CD4-positive, alpha-beta T cell treated with Interleukin-12 subunit alpha and Interleukin-12 subunit beta, for 1 hour (primary cell): ENCODE data around the gene TFIP11.

Source experiments
- DNase-seq: peaks from one replicate; pipeline ENCODE4 v3.0.0-alpha.2; 2020

TFIP11 gene

GRCh38 chr22:26512149-26512793 is at the start of gene TFIP11:
TSS of gene TFIP11 (minus strand) at chr22:26512473. CDS start at chr22:26510272, 2,201 bp downstream.
- peak; percentile 89 for DNase-seq

- no peak for DNase-seq
Measured at GRCh38 chr22:26561756-26562417, 49.6 kb upstream of the TFIP11 start.

- no peak for DNase-seq
Measured at GRCh38 chr22:26559961-26560575, 47.8 kb upstream of the TFIP11 start.

DNA sequence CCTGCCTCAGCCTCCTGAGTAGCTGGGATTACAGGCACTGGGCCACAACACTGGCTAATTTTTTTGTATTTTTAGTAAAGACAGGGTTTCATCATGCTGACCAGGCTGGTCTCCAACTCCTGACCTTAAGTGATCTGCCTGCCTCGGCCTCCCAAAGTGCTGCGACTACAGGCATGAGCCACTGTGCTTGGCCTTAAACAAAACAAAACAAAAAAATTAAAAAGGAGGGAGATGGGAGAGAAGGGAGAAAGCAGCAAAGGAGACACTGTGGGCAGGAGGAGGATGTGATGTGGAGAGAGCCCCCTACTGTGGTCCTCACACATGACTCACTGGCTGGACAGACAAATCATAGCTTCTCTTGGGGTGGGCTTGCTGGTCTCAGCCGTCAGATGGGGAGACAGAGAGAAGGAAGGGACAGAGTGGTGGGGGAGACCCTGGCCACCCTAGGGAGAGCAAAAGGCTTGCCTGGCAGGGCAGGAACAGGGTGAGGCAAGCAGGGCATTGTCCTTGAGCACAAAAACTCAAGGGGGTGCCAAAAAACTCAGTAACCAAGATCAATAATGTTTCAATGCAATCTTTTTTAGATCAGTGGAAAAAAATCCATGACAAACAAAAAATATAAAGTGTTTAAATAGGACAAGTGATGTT is 46.1 kb upstream of the TFIP11 start:
- DNase-seq: no peak

- DNase-seq: no peak
Measured at GRCh38 chr22:26556904-26557303, 44.6 kb upstream of the TFIP11 start.

DNA sequence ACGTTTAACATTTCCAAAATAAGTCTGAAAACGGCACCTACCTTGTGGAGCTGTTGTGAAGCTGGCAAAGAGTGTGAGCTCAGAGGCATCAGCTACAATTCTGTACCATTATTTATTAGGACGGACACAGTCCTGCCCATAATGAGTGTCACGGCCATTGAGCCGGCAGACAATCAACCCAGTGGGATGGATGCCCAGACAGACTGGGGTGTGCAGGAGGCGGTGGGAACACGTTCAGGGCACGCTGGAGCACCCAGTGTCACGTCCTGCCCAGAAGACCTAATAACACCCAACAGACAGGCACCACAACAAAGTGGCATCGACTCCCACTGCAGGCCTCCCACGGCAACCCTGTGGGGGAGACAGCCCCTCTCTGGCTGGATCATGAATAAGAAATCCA is 43.2 kb upstream of the TFIP11 start:
- no peak for DNase-seq

GRCh38 chr22:26554956-26555355 is 42.7 kb upstream of the TFIP11 start:
- no peak for DNase-seq

DNA sequence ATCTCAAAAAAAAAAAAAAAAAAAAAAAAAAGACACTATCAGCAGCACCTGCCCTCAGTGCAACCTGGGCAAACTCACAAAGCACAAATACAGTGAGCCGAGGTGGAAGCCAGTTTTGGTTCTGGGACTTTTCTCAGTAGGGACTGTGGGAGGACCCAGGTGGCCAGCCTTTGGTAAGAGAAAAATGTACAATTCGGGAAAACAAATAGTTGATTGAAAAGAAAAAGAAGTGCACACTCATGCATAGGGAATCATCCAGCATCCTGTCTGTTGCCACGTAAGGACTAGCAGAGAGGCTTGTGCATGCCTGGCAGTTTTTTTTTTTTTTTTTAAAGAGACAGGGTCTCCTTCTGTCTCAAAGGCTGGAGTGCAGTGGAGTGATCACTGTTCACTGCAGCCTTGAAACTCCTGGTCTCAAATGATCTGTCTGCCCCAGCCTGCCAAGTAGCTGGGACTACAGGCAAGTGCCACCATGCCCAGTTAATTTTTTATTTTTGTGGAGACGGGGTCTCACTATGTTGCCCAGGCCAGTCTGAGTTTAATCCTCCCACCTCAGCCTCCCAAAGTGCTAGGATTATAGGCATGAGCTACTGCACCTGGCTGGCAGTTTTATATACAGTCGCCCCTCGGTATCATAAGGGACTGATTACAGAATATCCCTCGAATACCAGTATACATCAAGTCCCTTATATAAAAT is 40.9 kb upstream of the TFIP11 start:
- DNase-seq: no peak

DNA sequence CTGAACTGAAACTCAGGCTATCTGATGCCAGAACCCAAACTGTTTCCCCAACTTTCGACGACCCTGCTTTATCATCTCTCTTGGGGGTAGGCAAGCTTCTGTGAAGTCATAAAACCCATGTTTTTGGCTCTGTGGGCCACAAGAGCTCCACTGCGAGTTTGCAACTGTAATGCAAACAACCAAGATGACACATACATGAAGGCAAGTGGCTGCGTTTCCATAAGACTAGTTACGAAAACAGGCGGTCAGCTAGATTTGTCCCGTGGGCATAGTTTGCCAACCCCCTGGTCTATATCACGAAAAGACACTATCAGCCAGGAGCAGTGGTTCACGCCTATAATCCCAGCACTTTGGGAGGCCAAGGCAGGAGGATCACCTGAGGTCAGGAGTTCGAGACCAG is 40.2 kb upstream of the TFIP11 start:
- no peak for DNase-seq

- no peak for DNase-seq
Measured at GRCh38 chr22:26551568-26551967, 39.3 kb upstream of the TFIP11 start.

DNA sequence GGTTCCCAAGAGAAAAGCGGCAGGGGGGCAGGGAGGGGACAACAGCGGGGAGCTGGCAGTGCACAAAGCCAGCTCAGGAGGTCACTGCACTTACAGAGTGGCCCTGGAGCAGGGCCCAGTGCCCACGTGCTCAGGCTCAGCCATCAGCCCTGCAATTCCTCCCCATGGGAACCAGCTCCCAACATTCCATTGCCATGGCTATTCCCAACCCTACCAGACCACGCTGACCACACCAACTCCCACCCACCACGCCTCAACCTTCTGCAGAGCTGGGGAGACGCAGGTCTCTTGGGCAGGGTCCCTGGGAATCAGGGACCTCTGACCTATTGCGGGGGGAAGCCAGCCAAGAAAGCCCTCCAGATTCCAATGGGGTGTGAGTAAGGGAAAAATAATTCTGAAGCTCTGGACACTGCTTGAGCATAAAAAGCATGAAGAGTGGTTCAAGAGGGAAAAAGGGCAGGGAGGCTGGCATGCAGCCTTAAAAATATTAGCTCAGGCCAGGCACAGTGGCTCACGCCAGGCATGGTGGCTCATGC is 38.3 kb upstream of the TFIP11 start:
- no peak for DNase-seq

- no peak for DNase-seq
Measured at GRCh38 chr22:26549902-26550497, 37.7 kb upstream of the TFIP11 start.

- no peak for DNase-seq
Measured at GRCh38 chr22:26548984-26549383, 36.7 kb upstream of the TFIP11 start.

GRCh38 chr22:26548303-26548702 is 36.0 kb upstream of the TFIP11 start:
- DNase-seq: no peak

DNA sequence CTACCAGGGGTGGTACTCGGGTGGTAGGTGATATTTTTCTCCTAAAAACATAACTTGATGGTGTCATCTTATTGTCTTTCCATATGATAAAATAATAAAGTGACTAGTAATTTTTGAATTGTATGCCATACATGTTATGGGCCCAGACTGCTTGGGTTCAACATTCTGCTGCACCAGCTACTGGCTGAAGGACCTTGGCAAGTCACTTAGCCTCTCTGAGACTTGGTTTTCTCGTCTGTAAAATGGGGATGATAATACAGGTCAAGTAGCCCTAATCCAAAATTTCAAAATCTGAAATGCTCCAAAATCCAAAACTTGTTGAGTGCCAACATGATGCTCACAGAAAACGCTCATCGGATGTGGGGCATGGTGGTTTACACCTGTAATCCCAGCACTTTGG is 35.6 kb upstream of the TFIP11 start:
- DNase-seq: no peak

DNA sequence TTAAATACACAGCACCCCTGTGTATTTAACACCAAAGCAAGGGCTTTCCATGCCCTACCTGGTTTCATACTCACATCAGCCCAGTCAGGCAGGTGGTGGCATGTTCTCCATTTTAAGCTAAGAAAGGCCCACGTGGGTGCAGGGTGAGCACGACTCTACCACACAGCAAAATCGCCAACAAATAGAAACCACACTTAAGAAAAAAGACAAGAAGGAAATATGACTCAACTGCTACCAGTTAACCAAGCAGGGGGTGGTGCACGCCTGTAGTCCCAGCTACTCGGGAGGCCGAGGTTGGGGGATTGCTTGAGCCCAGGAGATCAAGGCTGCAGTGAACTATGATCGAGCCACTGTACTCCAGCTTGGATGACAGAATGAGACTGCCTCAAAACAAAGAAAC is 35.2 kb upstream of the TFIP11 start:
- peak; percentile 12 for DNase-seq

GRCh38 chr22:26546282-26546681 is 34.0 kb upstream of the TFIP11 start:
- DNase-seq: no peak

- no peak for DNase-seq
Measured at GRCh38 chr22:26545827-26546226, 33.6 kb upstream of the TFIP11 start.

GRCh38 chr22:26545385-26545784 is 33.1 kb upstream of the TFIP11 start:
- no peak for DNase-seq

- no peak for DNase-seq
Measured at GRCh38 chr22:26544489-26544888, 32.2 kb upstream of the TFIP11 start.

DNA sequence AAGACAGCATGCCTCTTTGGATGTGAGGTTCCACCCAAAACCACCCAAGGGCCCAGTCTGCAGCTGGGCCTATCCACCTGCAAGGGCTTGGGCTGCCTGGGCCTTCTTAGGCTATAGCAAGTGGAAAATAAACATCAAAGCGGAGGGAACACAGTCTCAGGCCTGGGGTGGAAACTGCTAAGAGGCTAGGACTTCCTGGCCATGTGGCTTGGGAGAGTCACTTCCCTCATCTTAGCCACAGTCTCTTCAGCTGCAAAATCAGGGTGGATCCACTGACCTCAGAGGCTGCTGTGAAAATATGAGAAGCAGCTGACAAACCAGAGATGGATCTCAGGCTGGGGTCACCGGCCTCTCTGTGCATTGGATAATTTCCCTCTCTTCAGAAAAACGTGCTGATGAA is 30.6 kb upstream of the TFIP11 start:
- DNase-seq: peak; percentile 11

DNA sequence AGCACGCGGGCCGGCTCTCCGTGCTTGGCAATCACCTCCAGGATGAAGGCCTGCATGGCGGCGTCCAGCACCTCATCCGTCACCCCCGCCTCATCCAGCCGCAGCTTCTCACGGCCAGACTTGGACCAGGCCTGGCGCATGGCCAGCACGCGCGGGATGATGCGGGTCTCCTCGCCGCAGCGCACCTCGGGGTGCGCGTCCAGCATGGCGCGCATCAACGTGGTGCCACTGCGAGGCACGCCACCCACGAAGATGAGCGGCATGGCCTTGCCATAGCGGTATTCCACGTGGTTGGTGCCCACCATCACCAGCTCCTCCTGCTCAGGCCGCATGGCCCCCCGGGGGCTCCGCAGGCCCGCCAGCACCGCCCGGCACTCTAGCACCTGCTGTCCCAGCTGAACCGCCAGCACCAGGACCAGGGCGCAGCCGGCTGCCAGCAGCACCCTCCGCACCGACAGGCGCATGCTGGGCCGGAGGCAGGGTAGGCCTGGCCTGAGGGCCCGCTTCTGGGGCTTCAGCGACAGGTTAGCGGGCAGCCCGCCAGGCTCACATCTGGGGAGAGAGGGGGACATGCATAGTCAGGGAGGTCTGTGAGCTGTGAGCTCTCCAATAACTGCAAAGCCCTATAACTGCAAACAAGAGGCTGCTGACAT is 29.0 kb upstream of the TFIP11 start:
- DNase-seq: no peak
